Measurements from ENCODE around the gene TRIM13. TPM values are rescaled to one million over a fixed set of nuclear protein-coding genes. Genes with fewer than 3 reads are reported as not detected.
"Not testable (repeated sequence)": the region's sequence is repeated elsewhere in the genome, so short reads cannot be mapped to it uniquely, and the experiment has no call there.

The TRIM13 gene
- total RNA-seq, 2 donors from 2014 or later: 13.5 to 14.8 TPM

GRCh38 chr13:50015258-50015657 is 18.4 kb downstream of the TRIM13 start, which contains the start of gene KCNRG:
Gene KCNRG (plus strand): TSS chr13:50015444. CDS start chr13:50015494, 50 bp downstream.
- ATAC-seq (replicated peaks): no peak
- Mint-ChIP-seq H3K4me3 (no peak within 1 kb of the TSS), H3K27me3 (no peaks in the 10 kb centered on the region), H3K27ac (peak within 1 kb of the TSS; percentile 46), H3K9me3 (peaks cover 3% of the 10 kb centered on the region), H3K36me3 (ENCODE audit: low read depth) (peaks cover 85% of the 10 kb centered on the region), H3K4me1 (peaks cover 16% of the 10 kb centered on the region)

DNA sequence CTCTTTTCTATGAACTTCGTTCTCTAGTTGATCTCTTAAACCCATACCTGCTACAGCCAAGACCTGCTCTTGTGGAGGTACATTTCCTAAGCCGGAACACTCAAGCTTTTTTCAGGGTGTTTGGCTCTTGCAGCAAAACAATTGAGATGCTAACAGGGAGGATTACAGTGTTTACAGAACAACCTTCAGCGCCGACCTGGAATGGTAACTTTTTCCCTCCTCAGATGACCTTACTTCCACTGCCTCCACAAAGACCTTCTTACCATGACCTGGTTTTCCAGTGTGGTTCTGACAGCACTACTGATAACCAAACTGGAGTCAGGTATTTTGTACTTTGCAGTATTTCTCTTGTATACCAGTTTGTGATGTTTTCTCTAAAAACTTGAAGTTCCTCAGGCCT is 18.9 kb downstream of the TRIM13 start:
- H3K27me3 Mint-ChIP-seq: no peaks in the 10 kb centered on the region

DNA sequence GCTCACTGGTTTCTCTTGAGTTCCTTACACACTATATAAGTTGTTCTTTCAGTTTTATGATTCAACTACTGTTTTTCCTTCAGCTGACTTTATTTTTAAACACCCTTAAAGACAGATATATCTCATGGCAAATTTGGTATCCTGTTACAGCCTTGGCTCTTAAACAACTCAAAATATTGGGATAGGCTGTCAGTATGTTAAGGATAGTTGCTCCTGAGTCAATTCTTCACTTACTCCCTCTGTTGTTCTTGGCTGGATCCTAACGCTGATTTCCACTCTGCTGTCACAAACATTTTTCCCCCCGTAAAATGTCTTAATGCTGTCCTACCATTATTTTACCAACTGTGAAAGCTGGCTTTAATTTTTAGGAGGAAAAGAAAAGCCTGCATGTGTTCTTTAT is 19.6 kb downstream of the TRIM13 start:
- Mint-ChIP-seq H3K9me3 (peaks cover 3% of the 10 kb centered on the region), H3K4me3 (no peak overlapping the region), H3K4me1 (peaks cover 16% of the 10 kb centered on the region), H3K27ac (no peak overlapping the region), H3K36me3 (ENCODE audit: low read depth) (peaks cover 80% of the 10 kb centered on the region), H3K27me3 (no peaks in the 10 kb centered on the region)
- no peak for ATAC-seq (replicated peaks)

More for the DNA sequence above, 18.9 kb downstream of the TRIM13 start:
- H3K4me1 Mint-ChIP-seq: peaks cover 16% of the 10 kb centered on the region
- H3K36me3 Mint-ChIP-seq (ENCODE audit: low read depth): peaks cover 85% of the 10 kb centered on the region
- peak overlapping the region; percentile 46 for H3K27ac Mint-ChIP-seq
- no peak for ATAC-seq (replicated peaks)
- H3K4me3 Mint-ChIP-seq: no peak overlapping the region
- H3K9me3 Mint-ChIP-seq: peaks cover 3% of the 10 kb centered on the region

GRCh38 chr13:50017819-50018218 is 21.0 kb downstream of the TRIM13 start:
- Mint-ChIP-seq H3K4me3 (no peak overlapping the region), H3K27ac (no peak overlapping the region), H3K36me3 (ENCODE audit: low read depth) (peaks cover 74% of the 10 kb centered on the region), H3K27me3 (no peaks in the 10 kb centered on the region), H3K9me3 (peaks cover 3% of the 10 kb centered on the region), H3K4me1 (peaks cover 16% of the 10 kb centered on the region)
- no peak for ATAC-seq (replicated peaks)

DNA sequence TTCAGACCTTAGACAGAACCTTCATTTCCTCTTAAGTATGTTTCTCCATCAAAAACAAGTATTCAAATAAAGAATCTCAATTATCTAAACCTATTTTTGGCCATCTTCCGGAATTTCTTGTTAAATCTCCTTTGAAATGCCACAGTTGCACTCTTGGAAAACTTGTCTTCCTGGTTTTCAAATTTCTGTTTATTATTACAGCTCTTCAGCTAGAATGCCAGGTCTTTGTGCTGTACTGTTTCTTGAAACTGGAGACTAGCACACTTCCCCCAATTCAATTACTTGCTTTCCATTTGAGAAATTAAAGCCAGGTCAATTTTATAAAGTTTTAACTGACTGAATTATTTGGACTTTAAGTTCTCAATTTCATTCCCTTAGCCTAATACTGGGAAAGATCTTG is 28.6 kb downstream of the TRIM13 start:
- H3K4me3 Mint-ChIP-seq: no peak overlapping the region
- no peaks in the 10 kb centered on the region for H3K9me3 Mint-ChIP-seq
- H3K36me3 Mint-ChIP-seq (ENCODE audit: low read depth): peaks cover 66% of the 10 kb centered on the region
- H3K27ac Mint-ChIP-seq: no peak overlapping the region
- peaks cover 13% of the 10 kb centered on the region for H3K4me1 Mint-ChIP-seq
- H3K27me3 Mint-ChIP-seq: no peaks in the 10 kb centered on the region
- ATAC-seq (replicated peaks): no peak

- no peak for ATAC-seq (replicated peaks)
- Mint-ChIP-seq H3K9me3 (no peaks in the 10 kb centered on the region), H3K36me3 (ENCODE audit: low read depth) (peaks cover 62% of the 10 kb centered on the region)
Observed at GRCh38 chr13:50026788-50027473, 30.1 kb downstream of the TRIM13 start.

DNA sequence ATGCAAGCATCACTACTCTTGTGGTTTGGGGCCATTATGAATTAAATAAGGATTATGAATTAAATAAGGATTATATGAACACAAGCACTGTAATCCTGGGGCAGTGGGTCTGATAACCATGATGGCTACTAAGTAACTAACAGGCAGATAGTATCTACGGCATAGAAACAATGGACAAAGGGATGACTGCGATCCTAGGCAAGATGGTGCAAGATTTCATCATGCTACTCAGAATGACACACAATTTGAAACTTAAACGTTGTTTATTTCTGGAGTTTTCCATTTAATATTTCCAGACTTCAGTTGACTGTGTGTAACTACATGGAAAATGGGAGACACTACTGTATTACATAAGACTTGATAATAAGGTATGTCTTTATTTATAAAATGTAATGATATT is 33.5 kb downstream of the TRIM13 start:
- H3K36me3 Mint-ChIP-seq (ENCODE audit: low read depth): peaks cover 29% of the 10 kb centered on the region

More at GRCh38 chr13:50026788-50027473, 30.1 kb downstream of the TRIM13 start:
- no peaks in the 10 kb centered on the region for H3K27me3 Mint-ChIP-seq
- peaks cover 13% of the 10 kb centered on the region for H3K4me1 Mint-ChIP-seq
- H3K27ac Mint-ChIP-seq: peak overlapping the region; percentile 63
- H3K4me3 Mint-ChIP-seq: no peak overlapping the region

GRCh38 chr13:50033725-50034124 is 36.9 kb downstream of the TRIM13 start:
- H3K27me3 Mint-ChIP-seq: no peaks in the 10 kb centered on the region
- no peak overlapping the region for H3K4me3 Mint-ChIP-seq
- ATAC-seq (replicated peaks): no peak
- H3K9me3 Mint-ChIP-seq: no peaks in the 10 kb centered on the region
- no peaks in the 10 kb centered on the region for H3K36me3 Mint-ChIP-seq (ENCODE audit: low read depth)
- no peaks in the 10 kb centered on the region for H3K4me1 Mint-ChIP-seq
- H3K27ac Mint-ChIP-seq: no peak overlapping the region

More for the DNA sequence above, 33.5 kb downstream of the TRIM13 start:
- no peak overlapping the region for H3K4me3 Mint-ChIP-seq
- H3K27ac Mint-ChIP-seq: no peak overlapping the region
- peaks cover 13% of the 10 kb centered on the region for H3K4me1 Mint-ChIP-seq
- H3K9me3 Mint-ChIP-seq: no peaks in the 10 kb centered on the region
- H3K27me3 Mint-ChIP-seq: no peaks in the 10 kb centered on the region
- no peak for ATAC-seq (replicated peaks)

DNA sequence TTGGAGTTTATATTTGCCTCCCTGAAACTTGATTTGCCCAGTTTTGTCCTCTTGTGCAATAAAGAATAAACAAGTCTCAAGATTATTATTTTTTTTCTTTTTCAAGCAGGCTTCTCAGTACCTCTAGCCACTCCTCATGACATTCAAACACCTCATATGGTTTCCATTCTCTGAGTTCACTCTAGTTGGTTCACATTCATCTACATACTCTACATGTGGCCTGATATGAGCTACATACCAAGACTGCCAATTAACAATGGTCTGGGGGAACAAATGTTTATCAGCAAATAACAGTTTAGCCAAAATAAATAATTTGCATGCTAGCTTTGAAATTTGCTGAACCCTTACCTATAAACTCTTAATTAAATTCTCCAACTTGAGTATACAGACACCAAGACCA is 40.9 kb downstream of the TRIM13 start:
- Mint-ChIP-seq H3K9me3 (no peaks in the 10 kb centered on the region), H3K4me3 (no peak overlapping the region), H3K36me3 (ENCODE audit: low read depth) (peaks cover 23% of the 10 kb centered on the region), H3K4me1 (no peaks in the 10 kb centered on the region), H3K27ac (no peak overlapping the region), H3K27me3 (no peaks in the 10 kb centered on the region)
- no peak for ATAC-seq (replicated peaks)

DNA sequence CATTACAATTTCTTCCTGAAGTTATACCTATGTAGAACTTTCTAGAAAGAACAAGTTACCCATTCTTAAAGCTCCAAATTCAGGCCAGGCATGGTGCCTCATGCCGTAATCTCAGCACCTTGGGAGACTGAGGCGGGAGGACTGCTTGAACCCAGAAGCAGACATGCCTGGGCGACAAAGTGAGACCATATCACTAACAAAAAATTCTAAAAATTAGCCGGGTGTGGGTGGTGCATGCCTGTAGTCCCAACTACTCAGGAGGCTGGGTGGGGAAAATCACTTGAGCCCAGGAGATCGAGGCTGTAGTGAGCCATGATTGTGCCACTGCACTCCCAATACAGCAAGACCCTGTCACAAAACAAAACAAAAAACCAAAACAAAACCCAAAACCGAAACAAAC is 41.4 kb downstream of the TRIM13 start:
- ATAC-seq (replicated peaks): no peak

GRCh38 chr13:50052478-50052877 is 55.6 kb downstream of the TRIM13 start:
- peaks cover 9% of the 10 kb centered on the region for H3K4me1 Mint-ChIP-seq
- no peak overlapping the region for H3K27ac Mint-ChIP-seq
- H3K27me3 Mint-ChIP-seq: no peaks in the 10 kb centered on the region
- ATAC-seq (replicated peaks): no peak
- no peak overlapping the region for H3K4me3 Mint-ChIP-seq
- H3K9me3 Mint-ChIP-seq: no peaks in the 10 kb centered on the region
- peaks cover 52% of the 10 kb centered on the region for H3K36me3 Mint-ChIP-seq (ENCODE audit: low read depth)

More for the DNA sequence above, 41.4 kb downstream of the TRIM13 start:
- no peak overlapping the region for H3K27ac Mint-ChIP-seq
- peaks cover 4% of the 10 kb centered on the region for H3K4me1 Mint-ChIP-seq
- no peaks in the 10 kb centered on the region for H3K27me3 Mint-ChIP-seq
- no peaks in the 10 kb centered on the region for H3K9me3 Mint-ChIP-seq
- H3K36me3 Mint-ChIP-seq (ENCODE audit: low read depth): peaks cover 28% of the 10 kb centered on the region
- no peak overlapping the region for H3K4me3 Mint-ChIP-seq

- peaks cover 14% of the 10 kb centered on the region for H3K4me1 Mint-ChIP-seq
- H3K27ac Mint-ChIP-seq: no peak overlapping the region
Observed at GRCh38 chr13:50053844-50054243, 57.0 kb downstream of the TRIM13 start.

GRCh38 chr13:50055454-50055853 is 58.6 kb downstream of the TRIM13 start:
- ATAC-seq (replicated peaks): no peak
- H3K36me3 Mint-ChIP-seq (ENCODE audit: low read depth): peaks cover 75% of the 10 kb centered on the region
- H3K27me3 Mint-ChIP-seq: no peaks in the 10 kb centered on the region
- no peak overlapping the region for H3K4me3 Mint-ChIP-seq
- peaks cover 20% of the 10 kb centered on the region for H3K4me1 Mint-ChIP-seq
- no peak overlapping the region for H3K27ac Mint-ChIP-seq
- no peaks in the 10 kb centered on the region for H3K9me3 Mint-ChIP-seq

More at GRCh38 chr13:50053844-50054243, 57.0 kb downstream of the TRIM13 start:
- no peak overlapping the region for H3K4me3 Mint-ChIP-seq
- H3K36me3 Mint-ChIP-seq (ENCODE audit: low read depth): peaks cover 66% of the 10 kb centered on the region
- H3K27me3 Mint-ChIP-seq: no peaks in the 10 kb centered on the region
- no peak for ATAC-seq (replicated peaks)
- no peaks in the 10 kb centered on the region for H3K9me3 Mint-ChIP-seq

- no peaks in the 10 kb centered on the region for H3K27me3 Mint-ChIP-seq
- ATAC-seq (replicated peaks): no peak
- no peak overlapping the region for H3K4me3 Mint-ChIP-seq
- no peaks in the 10 kb centered on the region for H3K9me3 Mint-ChIP-seq
- no peak overlapping the region for H3K27ac Mint-ChIP-seq
- peaks cover 12% of the 10 kb centered on the region for H3K4me1 Mint-ChIP-seq
- peaks cover 72% of the 10 kb centered on the region for H3K36me3 Mint-ChIP-seq (ENCODE audit: low read depth)
Observed at GRCh38 chr13:50060718-50061117, 63.9 kb downstream of the TRIM13 start.

- Mint-ChIP-seq H3K4me1 (peaks cover 11% of the 10 kb centered on the region), H3K36me3 (ENCODE audit: low read depth) (peaks cover 75% of the 10 kb centered on the region)
- H3K4me3 Mint-ChIP-seq; ATAC-seq (replicated peaks); H3K9me3 Mint-ChIP-seq; H3K27ac Mint-ChIP-seq; H3K27me3 Mint-ChIP-seq: not testable (repeated sequence)
Observed at GRCh38 chr13:50062336-50062735, 65.5 kb downstream of the TRIM13 start.
